Measurements from ENCODE around the gene ADRA2A. TPM values are rescaled to one million over a fixed set of nuclear protein-coding genes. Genes with fewer than 3 reads are reported as not detected.
A peak's percentile ranks its signal among the peaks of the same experiment; 100 is the strongest.

The ADRA2A gene
- total RNA-seq, 1 experiment from 2014 or later, result 1.7 TPM

DNA sequence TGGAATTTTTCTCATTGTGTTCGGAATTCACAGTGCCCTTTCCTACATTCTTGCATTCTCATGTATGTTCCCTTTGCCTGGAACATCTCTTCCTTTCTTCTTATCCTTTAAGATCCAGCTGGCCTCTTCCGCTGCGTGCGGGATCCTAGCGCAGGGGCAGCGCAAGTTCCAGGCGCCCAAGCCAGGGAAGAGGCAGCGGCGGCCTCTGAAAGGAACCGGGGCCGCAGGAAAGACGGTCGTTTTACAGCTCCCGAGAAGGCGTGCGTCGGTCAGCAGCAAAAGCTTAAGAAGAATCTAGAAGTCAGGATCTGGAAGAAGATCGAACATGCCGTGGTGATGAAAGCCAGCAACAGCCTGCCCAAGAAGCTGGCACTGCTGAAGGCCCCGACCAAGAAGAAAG lies 28.0 kb downstream of the ADRA2A start:
- H3K27me3 Mint-ChIP-seq (ENCODE audit: low read depth), result no peaks in the 10 kb centered on the region; the same call in 1 of the 2 replicates
- DNase-seq (ENCODE audit: low spot score), result no peak
- H3K4me3 Mint-ChIP-seq, result no peak overlapping the region
- H3K9me3 Mint-ChIP-seq, result peaks cover 10% of the 10 kb centered on the region; the same call in 1 of the 2 replicates
- H3K4me1 Mint-ChIP-seq, result peaks cover 6% of the 10 kb centered on the region
- TF ChIP-seq FOXK1 (CRISPR knock-in tag; IDR thresholded peaks at IDR 0.05) (no peak), GTF2I (CRISPR knock-in tag; conservative IDR thresholded peaks at IDR 0.05) (no peak), MLX (CRISPR knock-in tag; IDR thresholded peaks at IDR 0.05) (no peak), ZNF219 (CRISPR knock-in tag; IDR thresholded peaks at IDR 0.05; ENCODE audit: borderline replicate concordance) (no peak), GRHL2 (CRISPR knock-in tag; IDR thresholded peaks at IDR 0.05; ENCODE audit: insufficient replicate concordance, severe bottlenecking) (no peak), ETV6 (CRISPR knock-in tag; IDR thresholded peaks at IDR 0.05) (no peak), AFF4 (CRISPR knock-in tag; IDR thresholded peaks at IDR 0.05; ENCODE audit: borderline replicate concordance) (no peak), ATF1 (CRISPR knock-in tag; IDR thresholded peaks at IDR 0.05) (no peak), NFATC4 (CRISPR knock-in tag; IDR thresholded peaks at IDR 0.05) (no peak)
- TF ChIP-seq, protein P1, sequence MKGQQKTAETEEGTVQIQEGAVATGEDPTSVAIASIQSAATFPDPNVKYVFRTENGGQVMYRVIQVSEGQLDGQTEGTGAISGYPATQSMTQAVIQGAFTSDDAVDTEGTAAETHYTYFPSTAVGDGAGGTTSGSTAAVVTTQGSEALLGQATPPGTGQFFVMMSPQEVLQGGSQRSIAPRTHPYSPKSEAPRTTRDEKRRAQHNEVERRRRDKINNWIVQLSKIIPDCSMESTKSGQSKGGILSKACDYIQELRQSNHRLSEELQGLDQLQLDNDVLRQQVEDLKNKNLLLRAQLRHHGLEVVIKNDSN (CRISPR knock-in tag; IDR thresholded peaks at IDR 0.05), result no peak
- TF ChIP-seq, protein P2, sequence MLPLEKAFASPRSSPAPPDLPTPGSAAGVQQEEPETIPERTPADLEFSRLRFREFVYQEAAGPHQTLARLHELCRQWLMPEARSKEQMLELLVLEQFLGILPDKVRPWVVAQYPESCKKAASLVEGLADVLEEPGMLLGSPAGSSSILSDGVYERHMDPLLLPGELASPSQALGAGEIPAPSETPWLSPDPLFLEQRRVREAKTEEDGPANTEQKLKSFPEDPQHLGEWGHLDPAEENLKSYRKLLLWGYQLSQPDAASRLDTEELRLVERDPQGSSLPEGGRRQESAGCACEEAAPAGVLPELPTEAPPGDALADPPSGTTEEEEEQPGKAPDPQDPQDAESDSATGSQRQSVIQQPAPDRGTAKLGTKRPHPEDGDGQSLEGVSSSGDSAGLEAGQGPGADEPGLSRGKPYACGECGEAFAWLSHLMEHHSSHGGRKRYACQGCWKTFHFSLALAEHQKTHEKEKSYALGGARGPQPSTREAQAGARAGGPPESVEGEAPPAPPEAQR (CRISPR knock-in tag; IDR thresholded peaks at IDR 0.05), result no peak
- no peaks in the 10 kb centered on the region for H3K36me3 Mint-ChIP-seq
- POLR2A ChIA-PET, result no interaction called here
- CTCF ChIA-PET, result no interaction called here
- no peak overlapping the region for H3K27ac Mint-ChIP-seq
- no peak for ATAC-seq

GRCh38 chr10:111106081-111106480 lies 29.3 kb downstream of the ADRA2A start:
- TF ChIP-seq ATF1 (CRISPR knock-in tag; IDR thresholded peaks at IDR 0.05), result no peak
- TF ChIP-seq, protein P3, sequence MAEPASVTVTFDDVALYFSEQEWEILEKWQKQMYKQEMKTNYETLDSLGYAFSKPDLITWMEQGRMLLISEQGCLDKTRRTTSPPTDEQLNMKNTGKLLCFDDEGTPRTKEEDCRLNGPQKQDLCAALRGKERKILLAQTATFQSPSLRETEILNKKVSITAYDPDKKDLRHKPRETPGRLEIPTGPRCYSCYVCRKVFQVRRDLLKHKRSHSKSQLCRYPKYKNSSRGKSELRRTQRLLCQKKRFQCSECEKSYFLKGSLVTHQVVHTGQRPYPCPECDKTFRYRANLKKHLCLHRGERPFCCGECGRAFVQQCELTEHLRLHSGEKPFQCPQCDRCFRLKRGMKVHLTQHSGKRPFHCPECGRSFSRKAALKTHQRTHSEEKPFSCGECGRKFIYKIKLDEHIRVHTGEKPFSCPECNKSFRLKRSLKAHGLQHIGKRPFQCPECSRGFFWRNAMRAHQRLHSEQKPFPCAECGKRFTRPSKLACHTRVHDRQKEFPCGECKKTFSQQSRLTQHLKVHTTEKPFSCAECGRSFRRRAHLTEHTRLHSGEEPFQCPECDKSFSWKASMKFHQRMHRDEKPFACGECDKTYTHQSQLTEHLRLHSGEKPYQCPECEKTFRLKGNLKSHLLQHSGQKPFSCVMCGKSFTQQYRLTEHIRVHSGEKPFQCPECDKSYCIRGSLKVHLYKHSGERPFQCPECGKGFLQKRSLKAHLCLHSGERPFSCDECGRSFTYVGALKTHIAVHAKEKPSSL (CRISPR knock-in tag; conservative IDR thresholded peaks at IDR 0.05), result no peak
- ChIA-PET POLR2A (no interaction called here), CTCF (interaction anchor here (1.7 kb wide), 1 partner anchor 29 kb away, joined by 10 read pairs; the partner anchor contains the start of gene ADRA2A)
- H3K4me3 Mint-ChIP-seq, result no peak overlapping the region
- no peak overlapping the region for H3K27ac Mint-ChIP-seq
- ATAC-seq (no peak), DNase-seq (ENCODE audit: low spot score) (no peak)
- H3K36me3 Mint-ChIP-seq, result no peaks in the 10 kb centered on the region
- peaks cover 3% of the 10 kb centered on the region for H3K4me1 Mint-ChIP-seq
- H3K27me3 Mint-ChIP-seq (ENCODE audit: low read depth), result no peaks in the 10 kb centered on the region; the same call in 1 of the 2 replicates
- H3K9me3 Mint-ChIP-seq, result peaks cover 10% of the 10 kb centered on the region; the same call in 1 of the 2 replicates

- H3K9me3 Mint-ChIP-seq, result peaks cover 10% of the 10 kb centered on the region; the same call in 1 of the 2 replicates
- ATAC-seq, result peak; percentile 69
- no peaks in the 10 kb centered on the region; the same call in 1 of the 2 replicates for H3K27me3 Mint-ChIP-seq (ENCODE audit: low read depth)
- DNase-seq (ENCODE audit: low spot score), result peak; percentile 37
- H3K4me1 Mint-ChIP-seq, result peaks cover 3% of the 10 kb centered on the region
- no peaks in the 10 kb centered on the region for H3K36me3 Mint-ChIP-seq
- ChIA-PET CTCF (interaction anchor here (0.6 to 1.7 kb wide), 7 partner anchors 12 to 491 kb away, joined by 3 to 10 read pairs (median 3); partner anchors contain the start of gene ADRA2A), POLR2A (no interaction called here)
- no peak overlapping the region for H3K4me3 Mint-ChIP-seq
- H3K27ac Mint-ChIP-seq, result no peak overlapping the region
- TF ChIP-seq NR3C1 (CRISPR knock-in tag; conservative IDR thresholded peaks at IDR 0.05; ENCODE audit: low read depth) (no peak), ZNF532 (CRISPR knock-in tag; IDR thresholded peaks at IDR 0.05; ENCODE audit: borderline replicate concordance) (no peak), E2F4 (CRISPR knock-in tag; IDR thresholded peaks at IDR 0.05; ENCODE audit: borderline replicate concordance, low read depth) (no peak), HMGA2 (CRISPR knock-in tag; IDR thresholded peaks at IDR 0.05) (no peak), ZBTB21 (CRISPR knock-in tag; IDR thresholded peaks at IDR 0.05; ENCODE audit: borderline replicate concordance) (no peak)
These were observed 30.2 kb downstream of the ADRA2A start for GRCh38 chr10:111107023-111107422.
